ENCODE data around the gene AGBL4.
"Not testable (repeated sequence)": the region's sequence is repeated elsewhere in the genome, so short reads cannot be mapped to it uniquely, and the experiment has no call there.

Gene AGBL4

DNA sequence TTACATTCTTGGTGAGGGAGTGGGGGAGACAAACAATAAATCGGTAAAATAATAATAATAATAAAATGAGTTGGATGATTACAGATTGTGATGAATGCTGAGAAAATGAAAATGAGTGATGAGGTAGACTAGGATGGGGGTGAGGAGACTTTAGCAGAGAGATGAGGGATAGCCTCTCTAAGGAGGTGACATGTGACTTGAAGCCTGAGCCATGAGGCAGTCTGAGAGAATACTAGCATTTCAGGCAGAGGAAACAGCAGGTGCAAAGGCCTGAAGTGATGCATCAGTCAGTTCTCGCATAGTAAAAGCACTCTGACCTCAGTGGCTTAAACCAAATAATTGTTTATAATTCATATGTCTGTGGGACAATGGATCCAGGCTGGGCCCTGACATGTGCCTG, 181.2 kb downstream of the AGBL4 start:
- no peak for FAIRE-seq
- TF ChIP-seq POLR2A (IDR thresholded peaks at IDR 0.05; ENCODE audit: low read depth, low read length): no peak
- DNase-seq (ENCODE audit: insufficient read length, low spot score): no peak

DNA sequence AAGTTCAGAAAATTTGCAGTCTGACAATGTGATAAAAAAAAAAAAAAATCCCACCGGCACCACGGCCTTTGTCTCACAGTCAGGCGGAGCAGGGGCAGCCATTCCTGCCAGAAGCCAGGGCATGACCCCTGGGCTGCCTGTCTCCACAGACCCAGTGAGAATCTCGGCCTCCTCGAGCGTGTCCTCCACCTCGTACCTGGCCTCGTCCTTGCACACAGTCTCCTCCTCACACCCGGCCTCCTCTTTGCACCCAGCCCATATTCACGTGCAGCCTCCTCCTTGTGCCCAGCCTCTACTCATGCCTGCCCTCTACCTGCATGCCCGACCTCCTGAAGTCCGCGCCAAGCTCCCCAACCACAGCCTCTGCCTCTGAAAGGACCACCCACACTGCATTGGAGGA, 182.0 kb downstream of the AGBL4 start:
- FAIRE-seq: no peak
- TF ChIP-seq POLR2A (IDR thresholded peaks at IDR 0.05; ENCODE audit: low read depth, low read length): no peak
- DNase-seq (ENCODE audit: insufficient read length, low spot score): no peak

DNA sequence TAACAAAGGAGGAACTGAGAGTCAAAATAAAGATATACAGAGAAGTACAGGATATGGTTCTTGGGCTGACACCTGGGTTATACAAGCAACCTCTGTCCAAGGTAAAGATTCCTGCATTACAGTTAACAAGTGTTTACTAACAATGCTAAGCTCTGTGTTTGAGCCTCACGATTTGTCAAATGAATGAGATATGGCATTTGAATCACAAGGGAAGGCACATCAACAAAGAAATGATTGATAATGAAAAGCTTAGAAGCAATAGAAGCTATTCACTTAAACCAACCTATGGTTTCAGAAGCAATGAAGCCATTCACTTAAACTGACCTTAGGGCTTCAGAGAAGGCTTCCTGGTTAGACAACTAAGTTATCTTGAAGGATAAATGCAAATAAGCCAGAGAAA, 199.5 kb downstream of the AGBL4 start:
- no peak for TF ChIP-seq POLR2A (IDR thresholded peaks at IDR 0.05; ENCODE audit: low read depth, low read length)
- FAIRE-seq: no peak

DNA sequence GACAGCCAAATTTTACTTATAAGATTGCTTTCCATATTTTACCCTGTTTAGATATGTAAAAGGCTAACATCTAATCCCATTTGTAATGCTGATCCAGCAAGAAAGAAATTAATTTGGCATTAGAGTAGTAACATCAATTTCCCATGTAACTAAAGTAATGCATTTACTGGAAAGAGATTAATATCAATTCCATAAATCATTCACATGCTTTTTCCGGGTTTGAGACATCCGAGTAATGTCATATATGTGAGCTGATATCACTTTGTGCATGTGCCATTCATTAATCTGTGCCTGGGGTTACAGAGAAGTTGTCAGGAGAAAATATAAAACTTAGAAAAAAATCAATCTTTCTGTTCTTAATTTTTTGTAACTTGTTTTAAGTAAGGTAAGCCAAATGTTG, 206.1 kb downstream of the AGBL4 start:
- no peak for DNase-seq (ENCODE audit: insufficient read length, low spot score)
- TF ChIP-seq POLR2A (IDR thresholded peaks at IDR 0.05; ENCODE audit: low read depth, low read length): no peak
- no peak for FAIRE-seq

More for the DNA sequence above, 199.5 kb downstream of the AGBL4 start:
- no peak for DNase-seq (ENCODE audit: insufficient read length, low spot score)

DNA sequence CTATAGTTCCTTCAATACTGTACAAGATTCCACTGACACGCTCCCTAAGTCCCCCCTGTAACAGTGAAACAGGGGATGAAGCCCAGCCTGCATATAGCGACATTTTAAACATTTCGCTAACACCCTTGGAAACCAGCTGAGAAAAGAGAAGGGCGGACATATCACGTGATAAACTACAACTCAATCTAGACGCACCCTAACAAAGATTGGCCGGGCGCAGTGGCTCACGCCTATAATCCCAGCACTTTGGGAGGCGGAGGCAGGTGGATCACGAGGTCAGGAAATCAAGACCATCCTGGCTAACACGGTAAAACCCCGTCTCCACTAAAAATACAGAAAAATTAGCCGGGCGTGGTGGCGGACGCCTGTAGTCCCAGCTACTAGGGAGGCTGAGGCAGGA, 236.7 kb downstream of the AGBL4 start:
- DNase-seq (ENCODE audit: insufficient read length, low spot score); FAIRE-seq: not testable (repeated sequence)

DNA sequence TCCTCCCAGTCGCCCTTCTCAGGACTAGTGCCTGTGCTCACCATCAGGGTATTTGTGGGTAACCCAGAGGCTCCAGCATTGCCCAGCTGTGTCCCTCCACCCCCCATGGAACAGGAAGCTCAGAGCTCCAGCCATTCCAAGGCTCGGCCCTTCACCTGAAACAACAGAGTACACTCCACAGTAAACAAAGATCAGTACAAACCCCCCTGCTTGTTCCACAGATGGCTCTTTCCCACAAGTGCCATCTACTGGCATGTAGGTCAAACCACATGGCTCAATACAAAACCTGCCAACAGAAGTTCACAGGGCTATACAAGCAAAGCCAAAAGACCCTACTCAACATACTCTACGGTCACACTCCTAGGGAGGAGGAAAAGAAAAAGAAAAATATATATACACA, 258.7 kb downstream of the AGBL4 start:
- FAIRE-seq (no peak), DNase-seq (ENCODE audit: insufficient read length, low spot score) (no peak)
- TF ChIP-seq POLR2A (IDR thresholded peaks at IDR 0.05; ENCODE audit: low read depth, low read length): no peak

DNA sequence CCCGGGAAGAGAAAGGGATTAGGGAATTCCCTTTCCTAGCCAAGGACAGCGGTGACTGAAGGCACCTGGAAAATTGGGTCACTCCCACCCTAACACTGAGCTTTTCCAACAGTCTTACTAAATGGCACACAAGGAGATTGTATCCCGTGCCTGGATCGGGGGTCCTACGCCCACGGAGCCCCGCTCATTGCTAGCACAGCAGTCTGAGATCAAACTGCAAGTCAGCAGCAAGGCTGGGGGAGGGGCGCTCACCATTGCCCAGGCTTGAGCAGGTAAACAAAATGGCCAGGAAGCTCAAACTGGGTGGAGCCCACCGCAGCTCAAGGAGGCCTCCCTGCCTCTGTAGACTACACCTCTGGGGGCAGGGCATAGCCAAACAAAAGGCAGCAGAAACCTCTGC, 285.6 kb downstream of the AGBL4 start:
- DNase-seq (ENCODE audit: insufficient read length, low spot score); FAIRE-seq: not testable (repeated sequence)

DNA sequence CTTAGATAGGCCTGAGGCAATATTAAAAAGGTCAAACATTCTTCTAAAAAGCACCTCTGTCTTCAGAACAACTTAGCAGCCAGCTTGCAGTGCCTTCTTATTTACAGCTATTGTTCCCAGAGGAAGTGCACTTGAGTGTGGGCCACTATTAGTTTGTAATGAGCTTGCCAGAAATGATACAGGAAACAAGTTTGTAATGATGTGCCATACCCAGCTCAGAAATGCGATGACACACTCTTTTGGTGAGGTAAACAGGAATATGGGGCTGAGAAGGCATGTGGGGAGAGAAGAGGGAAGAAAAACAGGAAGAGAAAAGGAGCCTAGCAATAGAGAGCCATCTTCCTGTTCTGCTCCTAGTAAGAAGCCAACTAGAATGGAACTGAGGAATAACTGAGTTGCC, 295.4 kb downstream of the AGBL4 start:
- DNase-seq (ENCODE audit: insufficient read length, low spot score) (no peak), FAIRE-seq (no peak)
- TF ChIP-seq POLR2A (IDR thresholded peaks at IDR 0.05; ENCODE audit: low read depth, low read length): no peak

DNA sequence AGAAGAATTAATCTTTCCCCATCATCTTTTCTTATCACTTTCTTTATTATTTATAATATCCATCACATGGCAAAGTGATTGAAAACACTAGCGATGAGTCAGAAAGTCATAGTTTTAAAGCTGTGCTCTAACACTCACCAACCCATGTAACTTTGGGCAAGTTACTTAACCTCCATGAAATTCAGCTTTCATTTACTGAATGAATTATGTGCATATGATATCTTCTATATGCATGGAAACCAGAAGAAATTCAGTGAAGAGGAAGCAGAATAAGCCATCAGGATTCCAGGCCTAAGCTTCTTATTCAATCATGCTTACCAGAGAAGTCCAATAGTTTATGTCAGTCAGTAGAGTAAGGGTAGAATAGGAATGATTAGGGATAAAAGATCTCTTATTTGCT, 300.1 kb downstream of the AGBL4 start:
- no peak for TF ChIP-seq POLR2A (IDR thresholded peaks at IDR 0.05; ENCODE audit: low read depth, low read length)
- DNase-seq (ENCODE audit: insufficient read length, low spot score): no peak
- no peak for FAIRE-seq

DNA sequence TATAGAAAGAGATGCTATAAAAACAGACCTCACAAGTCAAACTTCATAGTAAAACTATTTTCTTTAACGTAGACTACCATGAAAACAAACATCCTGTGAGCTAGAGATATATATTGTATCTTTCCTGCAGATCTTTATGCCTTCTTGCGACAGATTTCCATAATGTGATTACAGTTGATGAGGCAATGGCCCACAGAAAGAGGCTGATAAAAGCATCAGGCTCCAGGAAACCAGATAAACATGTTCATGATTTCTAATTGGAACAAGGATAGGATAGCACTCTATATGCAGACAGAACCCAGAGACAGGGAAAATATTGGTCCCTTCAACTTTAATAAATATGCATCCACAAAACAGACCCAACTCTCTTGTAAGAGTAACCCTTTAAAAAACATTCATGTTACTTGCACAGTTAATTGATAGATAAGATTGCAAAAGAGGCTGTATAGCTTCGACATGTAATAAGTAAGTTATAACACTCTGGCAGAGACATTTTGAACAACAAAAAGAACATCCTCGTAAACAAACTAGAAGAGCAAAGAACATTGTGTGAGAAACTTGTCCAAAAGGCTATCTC, 329.4 kb downstream of the AGBL4 start:
- TF ChIP-seq POLR2A (IDR thresholded peaks at IDR 0.05; ENCODE audit: low read depth, low read length): no peak
- DNase-seq (ENCODE audit: insufficient read length, low spot score): no peak
- FAIRE-seq: no peak

DNA sequence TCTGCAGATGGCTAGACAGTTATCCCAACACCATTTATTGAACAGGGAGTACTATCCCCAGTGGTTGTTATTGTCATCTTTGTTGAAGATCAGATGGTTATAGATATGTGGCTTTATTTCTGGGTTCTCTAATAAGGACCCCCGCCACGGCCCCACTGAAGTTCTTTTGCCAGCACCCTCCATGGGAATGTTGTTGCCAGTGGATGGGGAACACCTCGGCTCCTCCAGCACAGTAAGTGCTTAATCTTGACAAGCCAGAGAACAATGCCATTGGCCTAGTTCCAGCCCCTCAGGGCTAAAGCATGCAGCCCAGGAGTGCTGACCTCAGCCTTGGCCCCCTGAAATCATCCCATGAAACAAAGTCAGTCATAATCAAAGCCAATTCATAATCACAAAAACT, 337.6 kb downstream of the AGBL4 start:
- no peak for FAIRE-seq
- DNase-seq (ENCODE audit: insufficient read length, low spot score): no peak
- no peak for TF ChIP-seq POLR2A (IDR thresholded peaks at IDR 0.05; ENCODE audit: low read depth, low read length)

DNA sequence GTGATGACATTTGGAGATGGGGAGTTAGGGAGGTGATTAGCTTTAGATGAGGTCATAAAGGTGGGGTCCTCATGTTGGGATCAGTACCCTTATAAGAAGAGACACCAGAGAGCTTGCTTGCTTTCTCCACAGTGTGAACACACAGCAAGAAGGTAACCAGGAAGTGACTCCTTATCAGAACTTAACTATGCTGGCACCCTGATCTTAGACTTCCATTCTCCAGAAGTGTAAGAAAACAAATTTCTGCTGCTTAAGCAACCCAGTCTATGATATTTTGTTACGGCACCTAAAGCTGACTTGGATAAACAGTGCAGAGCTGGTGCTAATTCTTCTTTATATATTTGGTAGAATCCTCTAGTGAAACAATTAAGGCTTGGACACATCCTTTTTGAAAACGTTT, 346.0 kb downstream of the AGBL4 start:
- FAIRE-seq: no peak
- no peak for TF ChIP-seq POLR2A (IDR thresholded peaks at IDR 0.05; ENCODE audit: low read depth, low read length)

DNA sequence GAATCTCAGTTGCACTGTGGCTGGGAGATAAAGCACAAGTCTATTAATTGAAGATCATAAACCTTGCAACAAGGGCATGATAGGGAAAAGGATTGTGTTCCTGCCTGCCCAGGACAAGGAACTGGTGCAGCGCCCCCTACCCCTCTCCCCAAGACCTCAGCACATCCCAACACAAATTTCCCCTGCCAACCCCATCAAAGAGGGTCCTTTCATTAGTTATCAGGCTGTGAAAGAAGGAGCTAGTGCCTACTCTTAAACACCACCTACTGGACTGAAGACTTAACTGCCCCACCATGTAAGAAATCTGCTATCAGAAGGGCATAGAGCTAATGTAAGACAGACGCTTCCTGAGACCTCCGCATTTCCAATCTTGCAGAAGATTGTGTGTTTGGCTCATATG, 372.6 kb downstream of the AGBL4 start:
- no peak for FAIRE-seq
- no peak for DNase-seq (ENCODE audit: insufficient read length, low spot score)
- TF ChIP-seq POLR2A (IDR thresholded peaks at IDR 0.05; ENCODE audit: low read depth, low read length): no peak

More for the DNA sequence above, 346.0 kb downstream of the AGBL4 start:
- no peak for DNase-seq (ENCODE audit: insufficient read length, low spot score)

DNA sequence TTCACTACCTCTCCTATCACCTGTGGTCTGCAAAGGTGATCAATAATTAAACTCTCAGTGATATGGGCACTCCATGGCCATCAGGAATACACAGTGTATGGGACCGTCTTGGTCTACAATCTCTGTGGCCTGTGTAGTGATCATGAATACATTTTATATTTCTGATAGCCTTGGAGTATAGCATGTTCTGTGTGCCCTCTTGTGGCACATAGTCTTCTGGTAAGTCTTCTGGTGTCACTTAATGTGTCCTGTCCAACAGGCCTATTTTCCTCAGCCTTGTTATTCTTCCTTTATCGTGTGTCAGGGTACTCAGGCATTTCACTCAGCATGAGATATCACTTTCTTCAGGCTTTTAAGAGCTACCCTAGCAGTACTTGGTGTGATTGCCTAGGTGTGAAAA, 393.6 kb downstream of the AGBL4 start:
- DNase-seq (ENCODE audit: insufficient read length, low spot score) (no peak), FAIRE-seq (no peak)
- TF ChIP-seq POLR2A (IDR thresholded peaks at IDR 0.05; ENCODE audit: low read depth, low read length): no peak

DNA sequence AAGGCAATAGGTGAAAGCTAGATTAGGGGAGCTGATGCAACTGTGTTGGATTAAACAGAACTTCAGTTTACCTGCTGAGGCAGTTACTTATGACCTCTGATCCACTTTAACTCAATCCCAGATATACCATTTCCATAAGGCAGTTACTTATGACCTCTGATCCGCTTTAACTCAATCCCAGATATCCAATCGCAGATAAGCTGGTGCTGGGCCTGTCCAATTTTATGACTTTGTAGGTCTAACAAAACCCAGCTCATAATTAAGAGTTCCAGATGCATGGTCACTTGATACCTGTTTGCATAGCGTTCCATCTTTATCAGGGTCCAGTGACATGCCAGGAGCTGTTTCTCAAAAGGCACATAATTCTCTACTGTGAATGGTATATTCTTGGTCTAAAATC, 396.0 kb downstream of the AGBL4 start:
- no peak for TF ChIP-seq POLR2A (IDR thresholded peaks at IDR 0.05; ENCODE audit: low read depth, low read length)
- DNase-seq (ENCODE audit: insufficient read length, low spot score) (no peak), FAIRE-seq (no peak)

DNA sequence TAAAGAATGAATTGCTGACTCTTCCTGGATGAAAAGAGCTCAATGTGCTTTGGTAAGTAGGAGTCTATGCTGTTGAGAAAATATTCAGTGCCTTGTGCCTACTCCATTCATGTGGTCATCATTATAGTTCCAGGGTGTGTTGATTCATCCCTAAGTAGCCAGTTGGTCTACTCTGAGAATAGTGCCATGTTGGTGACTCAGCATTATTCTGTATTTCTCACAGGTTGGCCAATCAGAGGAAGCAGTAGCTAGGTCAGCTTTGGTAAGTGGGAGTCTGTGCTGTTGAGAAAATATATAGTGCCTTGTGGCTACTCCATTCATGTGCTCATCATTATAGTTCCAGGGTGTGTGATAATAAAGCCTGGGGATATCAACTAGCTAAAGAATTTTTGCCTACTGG, 397.3 kb downstream of the AGBL4 start:
- TF ChIP-seq POLR2A (IDR thresholded peaks at IDR 0.05; ENCODE audit: low read depth, low read length): no peak
- DNase-seq (ENCODE audit: insufficient read length, low spot score) (no peak), FAIRE-seq (no peak)

Data from H54 (cell line).